GM19467 (cell line): Measurements from ENCODE around the gene NBEA.

Experiments used
- ATAC-seq: cut with Tn5 transposase; IDR thresholded peaks from one replicate; pipeline ENCODE4 v1.9.1; 2021; ENCODE audit warnings: mild to moderate bottlenecking, moderate library complexity; ENCODE audit not compliant: unreplicated experiment

Gene NBEA

DNA sequence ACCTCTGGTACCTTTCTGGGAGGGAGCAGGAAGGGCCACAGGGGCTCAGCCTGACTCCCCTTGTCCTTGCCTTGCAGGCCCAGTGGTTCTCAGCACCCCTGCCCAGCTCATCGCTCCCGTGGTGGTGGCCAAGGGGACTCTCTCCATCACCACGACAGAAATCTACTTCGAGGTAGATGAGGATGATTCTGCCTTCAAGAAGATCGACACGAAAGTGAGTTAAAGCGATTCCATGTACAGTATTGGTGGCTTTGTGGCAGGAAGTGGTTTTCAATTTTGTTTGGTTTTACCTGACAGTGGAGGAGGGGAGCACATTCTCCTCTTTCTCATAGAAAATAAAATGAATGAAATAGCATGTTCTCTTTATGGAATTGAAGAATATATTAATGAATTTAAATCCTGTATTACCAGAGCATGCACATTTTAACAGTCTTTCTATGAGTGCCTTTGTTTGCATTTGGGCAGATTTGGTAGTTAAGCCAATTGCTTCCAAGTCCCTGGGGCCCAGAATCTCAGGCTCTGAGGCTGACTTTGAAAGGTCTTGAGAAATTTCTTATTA is 530.3 kb downstream of the NBEA start:
- no peak for ATAC-seq

- ATAC-seq: no peak
Observed at GRCh38 chr13:35473206-35473775, 531.2 kb downstream of the NBEA start.

- ATAC-seq: no peak
Observed at GRCh38 chr13:35473802-35474201, 531.7 kb downstream of the NBEA start.

DNA sequence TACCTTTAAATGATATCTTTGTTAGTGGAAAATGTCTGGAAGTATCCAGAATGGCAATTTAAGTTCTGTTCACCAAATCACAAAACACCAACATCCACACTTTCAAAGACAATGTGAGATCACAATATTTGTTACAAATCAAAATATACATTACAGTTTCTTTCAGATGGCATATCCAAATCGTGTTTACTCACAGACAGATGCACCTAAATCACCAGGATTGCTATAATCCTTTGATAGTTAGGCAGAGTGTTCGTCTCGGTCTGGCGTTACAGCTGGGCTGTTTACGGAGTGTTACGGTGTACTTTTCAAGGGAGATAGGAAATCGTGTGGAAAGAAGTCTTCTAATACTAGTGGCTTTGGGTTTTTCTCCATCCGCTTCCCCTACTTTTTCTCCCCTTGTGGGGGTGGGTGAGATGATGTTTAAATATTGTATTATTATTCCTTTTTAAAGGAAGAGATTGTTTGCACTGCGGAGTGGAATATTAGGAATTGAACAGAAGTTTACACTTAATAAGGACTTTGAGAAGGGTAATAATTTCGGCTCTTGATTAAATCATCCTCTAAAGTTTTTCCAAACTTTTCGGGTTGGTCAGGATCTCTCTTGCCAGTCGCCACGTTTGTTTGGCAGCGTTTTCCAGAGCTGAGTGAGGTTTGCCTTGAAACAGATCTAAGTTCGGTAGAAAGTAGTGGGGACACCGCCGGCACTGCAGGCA is 532.6 kb downstream of the NBEA start:
- no peak for ATAC-seq

DNA sequence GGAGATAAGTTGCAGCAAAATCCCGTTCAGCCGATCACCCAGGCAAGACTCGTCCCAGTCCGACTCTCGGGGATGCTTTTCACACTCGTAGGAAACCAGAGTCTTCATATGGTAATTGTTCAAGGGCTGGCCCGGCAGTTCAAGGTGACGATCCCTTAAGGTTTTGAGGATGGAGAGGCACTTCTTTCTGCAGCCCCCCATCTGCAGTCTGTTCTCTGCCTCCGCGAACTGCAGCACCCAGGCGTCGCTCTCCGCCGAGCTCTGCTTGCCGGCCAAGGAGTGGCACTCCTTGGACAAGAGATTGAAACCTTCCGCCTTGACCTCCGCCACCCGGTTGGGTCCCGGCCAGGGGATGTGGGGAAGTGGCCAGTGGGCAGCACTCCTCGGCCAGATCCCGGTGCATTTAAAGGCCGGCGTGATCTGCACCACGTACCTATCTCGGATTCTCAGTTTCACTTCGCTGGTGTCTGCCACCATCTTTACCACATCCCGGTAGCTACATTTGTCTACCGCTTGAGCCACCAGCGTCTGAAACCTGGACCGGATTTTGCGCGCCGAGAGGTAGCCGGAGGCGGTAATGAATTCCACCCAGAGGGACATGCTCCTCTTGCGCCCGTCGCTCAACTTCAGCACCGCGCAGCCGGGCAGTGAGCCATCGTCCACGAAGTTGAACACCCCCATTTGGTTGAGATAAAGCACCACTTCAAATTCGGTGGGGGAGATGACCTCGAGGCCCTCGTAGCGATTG is 533.3 kb downstream of the NBEA start:
- ATAC-seq: peak; percentile 44

DNA sequence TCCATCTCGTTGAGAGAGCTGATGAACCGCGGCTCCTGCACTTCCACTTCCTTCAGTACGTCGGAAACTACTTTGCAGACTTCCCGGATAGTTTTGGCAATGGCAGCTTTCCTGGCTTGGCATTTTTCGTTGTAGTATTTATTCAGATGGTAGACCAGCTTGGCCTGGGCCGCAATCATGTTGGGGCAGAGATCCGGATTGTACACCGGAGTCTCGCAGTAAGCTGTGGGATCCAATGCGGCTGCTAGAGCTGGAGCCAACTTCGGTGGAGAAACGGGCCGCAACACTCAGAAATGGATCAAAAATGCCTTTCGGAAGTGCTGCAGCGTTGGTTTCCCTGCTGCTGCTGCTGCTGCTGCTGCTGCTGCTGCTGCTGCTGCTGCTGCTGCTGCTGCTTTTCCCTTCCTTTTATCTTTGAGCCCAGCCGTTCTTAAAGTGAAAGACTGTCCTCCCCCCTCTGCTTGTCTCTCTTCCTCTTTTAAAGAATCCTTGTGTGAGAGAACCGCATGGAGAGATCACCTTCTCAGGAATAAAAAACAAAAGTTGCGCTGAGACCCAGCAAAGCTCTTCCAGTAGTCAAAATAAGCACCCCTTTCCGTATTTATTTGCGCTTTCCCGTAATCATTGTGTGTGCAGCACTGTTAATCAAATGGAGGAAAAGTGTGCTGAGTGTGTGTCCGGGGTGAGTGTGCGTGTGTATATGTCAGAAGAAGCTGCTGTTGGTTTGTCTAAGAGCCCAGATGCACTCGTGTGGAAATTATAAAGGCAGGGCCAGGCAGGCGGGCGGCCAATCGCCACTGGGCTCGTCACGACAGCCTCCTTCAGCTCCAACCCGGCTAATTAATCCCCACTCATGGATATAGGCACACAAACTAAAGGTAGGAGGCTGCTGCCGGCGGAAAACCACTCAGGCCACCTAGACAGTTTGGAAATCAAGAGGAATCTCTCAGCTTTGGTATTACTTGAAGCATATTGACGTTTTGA is 534.2 kb downstream of the NBEA start, which contains the start of gene MAB21L1:
Gene MAB21L1 (minus strand): TSS at position 730 of the 984 bp plus-strand sequence. CDS start 551 bp downstream, at position 179.
- no peak for ATAC-seq

GRCh38 chr13:35477386-35477946 is 535.4 kb downstream of the NBEA start:
- ATAC-seq: no peak

GRCh38 chr13:35478271-35479037 is 536.4 kb downstream of the NBEA start:
- ATAC-seq: no peak

- no peak for ATAC-seq
Observed at GRCh38 chr13:35479038-35479492, 537.0 kb downstream of the NBEA start.

GRCh38 chr13:35479706-35480105 is 537.6 kb downstream of the NBEA start:
- no peak for ATAC-seq

GRCh38 chr13:35480346-35480745 is 538.3 kb downstream of the NBEA start:
- ATAC-seq: no peak

GRCh38 chr13:35481777-35482176 is 539.7 kb downstream of the NBEA start:
- ATAC-seq: no peak

DNA sequence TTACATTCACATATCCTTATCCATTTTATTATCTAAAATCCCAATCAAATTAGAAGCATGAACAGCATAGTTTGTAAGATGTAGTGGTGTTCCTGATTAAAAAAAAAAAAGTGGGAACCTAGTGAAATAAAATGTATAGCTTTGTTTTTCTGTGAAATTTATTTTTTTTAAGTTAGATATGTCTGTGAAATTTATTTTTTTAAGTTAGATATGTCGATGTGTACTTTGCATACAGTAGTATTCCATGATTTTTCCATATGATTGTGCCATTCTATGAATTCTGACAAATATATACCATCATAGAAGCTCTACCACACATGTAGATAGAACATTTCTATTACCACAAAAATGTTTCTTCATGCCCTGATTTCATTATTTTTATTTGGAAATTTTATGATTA is 540.5 kb downstream of the NBEA start:
- no peak for ATAC-seq

- no peak for ATAC-seq
Observed at GRCh38 chr13:35483761-35484160, 541.7 kb downstream of the NBEA start.

DNA sequence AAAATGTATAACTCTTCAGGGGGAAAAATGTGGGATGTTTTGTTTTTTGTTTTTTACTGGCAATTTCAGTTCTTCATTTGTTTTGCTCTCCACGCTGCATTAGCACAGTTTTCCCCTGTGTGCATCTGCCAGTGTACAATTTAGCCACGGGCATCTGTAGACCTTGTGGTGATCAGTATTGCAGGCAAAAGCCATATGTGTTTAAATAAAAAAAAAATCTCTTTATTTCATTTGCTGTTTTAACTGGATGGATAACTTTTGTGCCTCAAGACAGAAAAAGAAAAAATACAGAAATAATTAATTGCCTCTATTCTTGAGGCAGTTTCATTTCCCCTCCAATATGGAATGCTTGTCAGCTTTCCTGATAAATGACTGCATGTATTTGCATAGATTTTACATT is 542.3 kb downstream of the NBEA start:
- no peak for ATAC-seq

DNA sequence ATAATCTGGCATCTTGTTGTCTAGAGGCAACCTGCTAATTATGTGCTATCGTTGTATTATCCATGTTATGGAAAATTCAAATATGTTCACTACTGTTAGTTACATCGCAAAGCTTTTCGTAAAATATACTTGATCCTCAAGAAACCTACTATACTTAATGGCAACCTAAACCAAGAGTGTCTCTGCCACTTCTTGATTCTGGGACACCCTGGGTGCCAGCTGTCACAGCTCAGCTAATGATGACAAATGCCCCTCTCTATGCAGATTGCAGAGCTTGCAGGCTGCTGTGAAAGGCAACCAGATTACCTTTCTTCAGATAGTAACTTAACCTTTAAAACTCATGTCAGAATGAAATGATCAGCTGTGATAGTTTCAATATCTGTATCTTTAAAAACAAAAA is 543.4 kb downstream of the NBEA start:
- ATAC-seq: no peak

GRCh38 chr13:35489050-35489449 is 547.0 kb downstream of the NBEA start:
- ATAC-seq: no peak

GRCh38 chr13:35496006-35496405 is 553.9 kb downstream of the NBEA start:
- ATAC-seq: no peak

DNA sequence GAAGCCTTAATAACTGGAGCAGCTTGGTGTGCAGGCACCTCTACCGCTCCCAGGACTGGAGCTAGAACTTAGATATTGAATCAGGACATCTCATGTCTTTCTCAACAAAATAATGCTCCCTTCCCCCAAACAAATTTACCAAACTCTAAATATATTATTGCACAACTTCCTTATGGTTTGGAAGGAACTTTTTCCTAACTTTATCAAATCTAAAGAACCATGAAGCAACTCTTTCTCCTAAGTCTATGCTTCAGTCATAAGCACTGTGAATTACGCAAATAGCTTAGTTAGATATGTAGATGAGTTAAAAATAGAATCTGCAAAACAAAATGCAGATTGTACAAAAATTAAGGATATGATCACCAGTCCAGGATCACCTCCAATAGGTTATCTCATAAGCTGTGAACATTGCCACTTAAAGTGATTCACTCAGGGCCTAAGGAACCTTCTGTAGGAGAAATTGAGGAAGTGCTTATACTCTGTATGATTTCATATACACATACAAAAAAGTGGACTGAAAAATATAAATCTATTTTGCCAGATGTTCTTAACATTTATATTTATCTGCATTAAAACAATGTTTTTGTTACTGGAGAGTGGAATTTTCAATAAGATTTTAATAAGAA is 554.8 kb downstream of the NBEA start:
- ATAC-seq: no peak
